Right atrium auricular region (tissue), 2 donors: ENCODE results near the gene BBS1. TPM values are rescaled to one million over a fixed set of nuclear protein-coding genes. Genes with fewer than 3 reads are reported as not detected.

Experiments
- DNase-seq: peaks from one replicate; pipeline ENCODE4 v3.0.0-alpha.2; 2019; ENCODE audit warnings: low spot score
- H3K27ac ChIP-seq, 2 donors: fragments of 200-600 bp; sonication (generic); 1 replicate in 1 of 2; 2 replicates in 1 of 2; pipeline ENCODE4 v1.5.1; 2016 to 2019
- H3K27me3 ChIP-seq, 2 donors: fragments of 200-600 bp; sonication (generic); one replicate each; pipeline versions ENCODE4 v1.5.1 to v1.6.0; 2017 to 2019
- H3K36me3 ChIP-seq: fragments of 200-600 bp; sonication (generic); one replicate; pipeline ENCODE4 v1.5.1; 2016
- H3K4me1 ChIP-seq, 2 donors: fragments of 200-600 bp; sonication (generic); one replicate each; pipeline versions ENCODE4 v1.5.1 to v1.6.0; 2017 to 2019
- H3K4me3 ChIP-seq, 2 donors: fragments of 200-600 bp; sonication (generic); 1 replicate in 1 of 2; 2 replicates in 1 of 2; pipeline ENCODE4 v1.5.1; 2017 to 2019; ENCODE audit warnings: mild to moderate bottlenecking in 1 of 2, moderate library complexity in 1 of 2
- H3K9me3 ChIP-seq, 2 donors: fragments of 200-600 bp; sonication (generic); one replicate each; pipeline ENCODE4 v1.5.1; 2019
- CTCF ChIP-seq, 2 donors: fragments of 200-600 bp; sonication (generic); IDR thresholded peaks; one replicate each; pipeline ENCODE4 v1.5.1; 2019; ENCODE audit warnings: antibody characterized with exemption in 2 of 2
- total RNA-seq, 2 donors: library from RNA; depleted of rRNA; stranded (reverse); fragments of >200 nt; gene quantifications; one replicate each; pipeline ENCODE4 v1.1.0, GENCODE V29; 2016

Gene BBS1
- total RNA-seq, 2 donors from 2014 or later, result 37.0 to 38.7 TPM

GRCh38 chr11:66562907-66563583 is 52.6 kb downstream of the BBS1 start:
- no peaks in the 10 kb centered on the region for H3K27me3 ChIP-seq
- TF ChIP-seq CTCF (IDR thresholded peaks at IDR 0.05), result no peak
- H3K36me3 ChIP-seq, result peaks cover 9% of the 10 kb centered on the region
- no peak overlapping the region for H3K27ac ChIP-seq
- no peak overlapping the region for H3K4me3 ChIP-seq
- no peak for DNase-seq
- H3K4me1 ChIP-seq, result peaks cover 0 to 17% of the 10 kb centered on the region in 2 donors
- no peaks in the 10 kb centered on the region for H3K9me3 ChIP-seq

GRCh38 chr11:66563832-66564231 is 53.4 kb downstream of the BBS1 start:
- no peak for DNase-seq
- H3K36me3 ChIP-seq, result peaks cover 9% of the 10 kb centered on the region

GRCh38 chr11:66564538-66564937 is 54.1 kb downstream of the BBS1 start:
- no peak for DNase-seq
- H3K27ac ChIP-seq, result no peak overlapping the region
- H3K4me3 ChIP-seq, result no peak overlapping the region
- peaks cover 9% of the 10 kb centered on the region for H3K36me3 ChIP-seq
- no peaks in the 10 kb centered on the region for H3K9me3 ChIP-seq
- H3K27me3 ChIP-seq, result no peaks in the 10 kb centered on the region
- no peak for TF ChIP-seq CTCF (IDR thresholded peaks at IDR 0.05)
- H3K4me1 ChIP-seq, result peaks cover 0 to 14% of the 10 kb centered on the region in 2 donors

More at GRCh38 chr11:66563832-66564231, 53.4 kb downstream of the BBS1 start:
- Histone ChIP-seq H3K27me3 (no peaks in the 10 kb centered on the region), H3K27ac (no peak overlapping the region), H3K9me3 (no peaks in the 10 kb centered on the region), H3K4me1 (peaks cover 0 to 19% of the 10 kb centered on the region in 2 donors), H3K4me3 (no peak overlapping the region)
- TF ChIP-seq CTCF (IDR thresholded peaks at IDR 0.05), result no peak

- H3K4me1 ChIP-seq, result peaks cover 0 to 14% of the 10 kb centered on the region in 2 donors
- no peak overlapping the region for H3K27ac ChIP-seq
- DNase-seq, result no peak
- H3K4me3 ChIP-seq, result no peak overlapping the region
- peaks cover 9% of the 10 kb centered on the region for H3K36me3 ChIP-seq
- H3K27me3 ChIP-seq, result no peaks in the 10 kb centered on the region
- H3K9me3 ChIP-seq, result no peaks in the 10 kb centered on the region
- no peak for TF ChIP-seq CTCF (IDR thresholded peaks at IDR 0.05)
Measured at GRCh38 chr11:66564984-66565383, 54.5 kb downstream of the BBS1 start.

GRCh38 chr11:66566221-66566620 is 55.8 kb downstream of the BBS1 start:
- Histone ChIP-seq H3K27me3 (no peaks in the 10 kb centered on the region), H3K4me1 (peaks cover 0 to 14% of the 10 kb centered on the region in 2 donors), H3K4me3 (no peak overlapping the region), H3K9me3 (no peaks in the 10 kb centered on the region), H3K27ac (no peak overlapping the region), H3K36me3 (peaks cover 9% of the 10 kb centered on the region)
- TF ChIP-seq CTCF (IDR thresholded peaks at IDR 0.05), result no peak
- DNase-seq, result no peak

GRCh38 chr11:66567787-66568123 is 57.3 kb downstream of the BBS1 start:
- no peaks in the 10 kb centered on the region for H3K27me3 ChIP-seq
- peaks cover 0 to 14% of the 10 kb centered on the region in 2 donors for H3K4me1 ChIP-seq
- no peak for TF ChIP-seq CTCF (IDR thresholded peaks at IDR 0.05)
- peak overlapping the region in 1 of 2 donors; percentile 25 for H3K27ac ChIP-seq
- no peak for DNase-seq
- peaks cover 9% of the 10 kb centered on the region for H3K36me3 ChIP-seq
- H3K4me3 ChIP-seq, result peak overlapping the region; percentile 46 to 68
- no peaks in the 10 kb centered on the region for H3K9me3 ChIP-seq
